Activated CD8-positive, alpha-beta T cell treated with anti-CD3 and anti-CD28 coated beads for 36 hours (primary cell): Measurements from ENCODE around the gene ACOX1. TPM values are rescaled to one million over a fixed set of nuclear protein-coding genes. Genes with fewer than 3 reads are reported as not detected.

Experiments
- ATAC-seq: fragments of 200-7000 bp; cut with Tn5 transposase; one replicate; pipeline ENCODE4 v1.10.0; 2021; ENCODE audit warnings: mild to moderate bottlenecking, moderate library complexity
- CTCF ChIA-PET: fragments of 350-600 bp; sonication (Branson Sonifier 250); formaldehyde crosslinking; loops from one replicate; lab custom pipeline; 2021; ENCODE audit warnings: antibody characterized with exemption; lab: Charles Lee
- POLR2A ChIA-PET: fragments of 350-600 bp; sonication (Branson Sonifier 250); formaldehyde crosslinking; loops from one replicate; lab custom pipeline; 2021; ENCODE audit warnings: antibody characterized with exemption; lab: Charles Lee
- DNase-seq: peaks from one replicate; pipeline ENCODE4 v3.0.0-alpha.2; 2020
- H3K27ac Mint-ChIP-seq: one replicate; pipeline ENCODE4 v1.8.0; 2021; ENCODE audit warnings: mild to moderate bottlenecking, mixed read lengths
- H3K27me3 Mint-ChIP-seq: one replicate; pipeline ENCODE4 v1.8.0; 2021; ENCODE audit warnings: mixed read lengths
- H3K36me3 Mint-ChIP-seq: one replicate; pipeline ENCODE4 v1.8.0; 2021; ENCODE audit warnings: low read depth, mixed read lengths
- H3K4me1 Mint-ChIP-seq: one replicate; pipeline ENCODE4 v1.8.0; 2021; ENCODE audit warnings: low read depth, mixed read lengths
- H3K4me3 Mint-ChIP-seq: one replicate; pipeline ENCODE4 v1.8.0; 2021; ENCODE audit warnings: mild to moderate bottlenecking, moderate library complexity, mixed read lengths
- H3K9me3 Mint-ChIP-seq: one replicate; pipeline ENCODE4 v1.8.0; 2021; ENCODE audit warnings: mixed read lengths
- CTCF ChIP-seq: fragments of 200-600 bp; IDR thresholded peaks from one replicate; pipeline ENCODE4 v1.8.0; 2022; ENCODE audit warnings: antibody characterized with exemption, mild to moderate bottlenecking
- intact Hi-C: fragments of 100-400 bp; cut with micrococcal nuclease; formaldehyde crosslinking; loops from one replicate; pipeline ENCODE4 v1.10.0; 2022
- total RNA-seq, 2 experiments: library from RNA; stranded (reverse); gene quantifications; one replicate each; pipeline ENCODE4 v1.2.3, GENCODE V29; 2021

ACOX1 gene
- total RNA-seq, 2 experiments from 2014 or later: 23.0 to 24.1 TPM

- H3K4me3 Mint-ChIP-seq: no peak overlapping the region
- no peaks in the 10 kb centered on the region for H3K27me3 Mint-ChIP-seq
- H3K36me3 Mint-ChIP-seq: peaks cover 3% of the 10 kb centered on the region
- DNase-seq (no peak), ATAC-seq (no peak)
- intact Hi-C loops: no loop called here
- ChIA-PET POLR2A (interaction anchor here (0.8 kb wide), 1 partner anchor 13 kb away, joined by 3 read pairs; no protein-coding TSS in a partner anchor), CTCF (interaction anchor here (1.2 to 2.0 kb wide), 4 partner anchors 10 to 99 kb away, joined by 3 to 8 read pairs (median 6); partner anchors contain the start of gene MRPL38)
- TF ChIP-seq CTCF: no peak
- no peak overlapping the region for H3K27ac Mint-ChIP-seq
- H3K9me3 Mint-ChIP-seq: no peaks in the 10 kb centered on the region
- H3K4me1 Mint-ChIP-seq: no peaks in the 10 kb centered on the region
Observed at GRCh38 chr17:75915268-75915667, 63.7 kb downstream of the ACOX1 start.

- DNase-seq (no peak), ATAC-seq (no peak)
- Mint-ChIP-seq H3K9me3 (no peaks in the 10 kb centered on the region), H3K4me1 (peaks cover 2% of the 10 kb centered on the region), H3K36me3 (peaks cover 3% of the 10 kb centered on the region), H3K27me3 (no peaks in the 10 kb centered on the region), H3K4me3 (no peak overlapping the region), H3K27ac (no peak overlapping the region)
- intact Hi-C loops: no loop called here
- POLR2A ChIA-PET: interaction anchor here (0.8 kb wide), 1 partner anchor 12 kb away, joined by 3 read pairs; no protein-coding TSS in a partner anchor
- TF ChIP-seq CTCF: no peak
- CTCF ChIA-PET: interaction anchor here (1.2 kb wide), 1 partner anchor 13 kb away, joined by 3 read pairs; no protein-coding TSS in a partner anchor
Observed at GRCh38 chr17:75914643-75915267, 64.2 kb downstream of the ACOX1 start.

- Mint-ChIP-seq H3K4me3 (no peak overlapping the region), H3K36me3 (peaks cover 4% of the 10 kb centered on the region), H3K9me3 (no peaks in the 10 kb centered on the region), H3K27me3 (no peaks in the 10 kb centered on the region), H3K4me1 (peaks cover 2% of the 10 kb centered on the region), H3K27ac (no peak overlapping the region)
- ChIA-PET POLR2A (interaction anchor here (0.5 kb wide), 1 partner anchor 332 kb away, joined by 3 read pairs; no protein-coding TSS in a partner anchor), CTCF (no interaction called here)
- ATAC-seq: no peak
- TF ChIP-seq CTCF: no peak
- intact Hi-C loops: no loop called here
- no peak for DNase-seq
Observed at GRCh38 chr17:75913537-75914210, 65.3 kb downstream of the ACOX1 start.

- ChIA-PET CTCF (interaction anchor here (0.7 to 11.4 kb wide), 5 partner anchors 16 to 612 kb away, joined by 3 to 165 read pairs (median 3); partner anchors contain the start of gene CDK3), POLR2A (interaction anchor here (0.9 kb wide), 1 partner anchor 94 kb away, joined by 3 read pairs; no protein-coding TSS in a partner anchor)
- no peak for TF ChIP-seq CTCF
- intact Hi-C loops: no loop called here
- peaks cover 2% of the 10 kb centered on the region for H3K36me3 Mint-ChIP-seq
- ATAC-seq (no peak), DNase-seq (no peak)
- peaks cover 7% of the 10 kb centered on the region for H3K4me1 Mint-ChIP-seq
- H3K27me3 Mint-ChIP-seq: no peaks in the 10 kb centered on the region
- no peak overlapping the region for H3K4me3 Mint-ChIP-seq
- no peak overlapping the region for H3K27ac Mint-ChIP-seq
- no peaks in the 10 kb centered on the region for H3K9me3 Mint-ChIP-seq
Observed at GRCh38 chr17:75910699-75911098, 68.3 kb downstream of the ACOX1 start.
